Suprapubic skin (tissue), 4 donors: ENCODE results near the gene LRRC25. TPM values are rescaled to one million over a fixed set of nuclear protein-coding genes. Genes with fewer than 3 reads are reported as not detected.

Source experiments
- DNase-seq, 2 donors: peaks; one replicate each; pipeline ENCODE4 v3.0.0-alpha.2; 2019; ENCODE audit warnings: low spot score in 2 of 2
- H3K27ac ChIP-seq: fragments of 200-600 bp; sonication (generic); one replicate; pipeline ENCODE4 v1.5.1; 2019
- H3K27me3 ChIP-seq: fragments of 200-600 bp; sonication (generic); one replicate; pipeline ENCODE4 v1.5.1; 2019
- H3K36me3 ChIP-seq: fragments of 200-600 bp; sonication (generic); one replicate; pipeline ENCODE4 v1.5.1; 2019
- H3K4me1 ChIP-seq: fragments of 200-600 bp; sonication (generic); one replicate; pipeline ENCODE4 v1.5.1; 2019
- H3K4me3 ChIP-seq: fragments of 200-600 bp; sonication (generic); one replicate; pipeline ENCODE4 v1.5.1; 2019; ENCODE audit warnings: mild to moderate bottlenecking
- H3K9me3 ChIP-seq: fragments of 200-600 bp; sonication (generic); one replicate; pipeline ENCODE4 v1.5.1; 2019
- EP300 ChIP-seq: sonication (generic); formaldehyde crosslinking; IDR thresholded peaks from one replicate; pipeline ENCODE4 v1.6.1; 2017; ENCODE audit warnings: antibody characterized with exemption
- POLR2A ChIP-seq, 2 donors: fragments of 450-650 bp; IDR thresholded peaks; one replicate each; pipeline ENCODE4 v1.6.1; 2017; ENCODE audit warnings: antibody characterized with exemption in 2 of 2, mild to moderate bottlenecking in 2 of 2, moderate library complexity in 2 of 2
- POLR2AphosphoS5 ChIP-seq, 3 donors: sonication (generic); formaldehyde crosslinking; IDR thresholded peaks; one replicate each; pipeline ENCODE4 v1.6.1; 2017; ENCODE audit warnings: antibody characterized with exemption in 3 of 3
- WGBS: methylation state at CpG from one replicate; pipeline ENCODE4 v1.1.5; 2018; 5-methylcytosine and 5-hydroxymethylcytosine counted together
- total RNA-seq, 4 donors: library from RNA; depleted of rRNA; stranded (reverse); fragments of >200 nt; gene quantifications; one replicate each; pipeline ENCODE4 v1.1.0, GENCODE V29; 2016
- TF ChIP-seq, protein P1 (sequence below), 2 donors: fragments of 200-600 bp in 1 of 2; fragments of 450-650 bp in 1 of 2; sonication (generic) in 1 of 2; IDR thresholded peaks; one replicate each; pipeline ENCODE4 v1.5.1; 2016 to 2019; ENCODE audit warnings: antibody characterized with exemption in 2 of 2, mild to moderate bottlenecking in 1 of 2, moderate library complexity in 1 of 2

LRRC25 gene
- total RNA-seq, 4 donors from 2014 or later, result 0.59 to 0.79 (median 0.73) TPM; not detected in 1

DNA sequence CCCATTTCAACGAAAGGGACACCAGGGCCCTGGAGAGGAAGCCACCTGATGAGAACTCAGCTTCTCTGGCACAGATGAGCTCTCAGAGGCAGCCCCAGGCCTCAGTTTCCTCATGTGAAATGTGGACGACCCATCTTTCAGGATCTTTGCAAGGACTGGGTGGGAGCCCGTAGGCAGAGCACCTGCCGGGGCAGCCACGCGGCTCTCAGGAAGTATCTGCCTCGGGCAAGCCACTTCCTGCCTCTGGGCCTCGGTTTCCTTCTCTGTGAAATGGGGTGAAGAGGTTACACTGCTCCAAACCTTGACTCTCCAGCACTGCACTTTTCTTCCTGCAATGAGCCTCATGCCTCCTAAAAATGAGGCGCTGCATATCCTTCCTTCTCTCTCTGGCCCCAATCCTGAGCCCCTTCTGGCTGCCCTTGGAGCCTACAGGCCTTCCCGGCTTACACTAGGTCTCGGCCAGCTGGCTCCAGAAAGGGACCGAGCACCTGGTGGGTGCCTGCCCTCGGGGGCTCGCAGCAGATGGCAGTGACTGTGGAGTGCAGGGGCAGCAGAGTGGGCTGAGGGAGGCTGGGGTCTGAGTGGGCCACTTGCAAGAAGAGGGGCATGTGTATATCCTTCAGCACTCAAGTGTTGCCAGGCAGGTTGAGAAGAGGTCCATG lies 25.2 kb upstream of the LRRC25 start:
- no peak for DNase-seq
- Histone ChIP-seq H3K36me3 (no peaks in the 10 kb centered on the region), H3K4me1 (peaks cover 83% of the 10 kb centered on the region), H3K4me3 (no peak overlapping the region), H3K27ac (no peak overlapping the region), H3K27me3 (no peaks in the 10 kb centered on the region), H3K9me3 (no peaks in the 10 kb centered on the region)
- 81% methylated on average over 12 of the region's 14 CpGs for WGBS
- TF ChIP-seq, protein P1, sequence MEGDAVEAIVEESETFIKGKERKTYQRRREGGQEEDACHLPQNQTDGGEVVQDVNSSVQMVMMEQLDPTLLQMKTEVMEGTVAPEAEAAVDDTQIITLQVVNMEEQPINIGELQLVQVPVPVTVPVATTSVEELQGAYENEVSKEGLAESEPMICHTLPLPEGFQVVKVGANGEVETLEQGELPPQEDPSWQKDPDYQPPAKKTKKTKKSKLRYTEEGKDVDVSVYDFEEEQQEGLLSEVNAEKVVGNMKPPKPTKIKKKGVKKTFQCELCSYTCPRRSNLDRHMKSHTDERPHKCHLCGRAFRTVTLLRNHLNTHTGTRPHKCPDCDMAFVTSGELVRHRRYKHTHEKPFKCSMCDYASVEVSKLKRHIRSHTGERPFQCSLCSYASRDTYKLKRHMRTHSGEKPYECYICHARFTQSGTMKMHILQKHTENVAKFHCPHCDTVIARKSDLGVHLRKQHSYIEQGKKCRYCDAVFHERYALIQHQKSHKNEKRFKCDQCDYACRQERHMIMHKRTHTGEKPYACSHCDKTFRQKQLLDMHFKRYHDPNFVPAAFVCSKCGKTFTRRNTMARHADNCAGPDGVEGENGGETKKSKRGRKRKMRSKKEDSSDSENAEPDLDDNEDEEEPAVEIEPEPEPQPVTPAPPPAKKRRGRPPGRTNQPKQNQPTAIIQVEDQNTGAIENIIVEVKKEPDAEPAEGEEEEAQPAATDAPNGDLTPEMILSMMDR (IDR thresholded peaks at IDR 0.05), result no peak
- TF ChIP-seq POLR2A (IDR thresholded peaks at IDR 0.05), result no peak
- no peak for TF ChIP-seq POLR2AphosphoS5 (IDR thresholded peaks at IDR 0.05)
- TF ChIP-seq EP300, result no peak

DNA sequence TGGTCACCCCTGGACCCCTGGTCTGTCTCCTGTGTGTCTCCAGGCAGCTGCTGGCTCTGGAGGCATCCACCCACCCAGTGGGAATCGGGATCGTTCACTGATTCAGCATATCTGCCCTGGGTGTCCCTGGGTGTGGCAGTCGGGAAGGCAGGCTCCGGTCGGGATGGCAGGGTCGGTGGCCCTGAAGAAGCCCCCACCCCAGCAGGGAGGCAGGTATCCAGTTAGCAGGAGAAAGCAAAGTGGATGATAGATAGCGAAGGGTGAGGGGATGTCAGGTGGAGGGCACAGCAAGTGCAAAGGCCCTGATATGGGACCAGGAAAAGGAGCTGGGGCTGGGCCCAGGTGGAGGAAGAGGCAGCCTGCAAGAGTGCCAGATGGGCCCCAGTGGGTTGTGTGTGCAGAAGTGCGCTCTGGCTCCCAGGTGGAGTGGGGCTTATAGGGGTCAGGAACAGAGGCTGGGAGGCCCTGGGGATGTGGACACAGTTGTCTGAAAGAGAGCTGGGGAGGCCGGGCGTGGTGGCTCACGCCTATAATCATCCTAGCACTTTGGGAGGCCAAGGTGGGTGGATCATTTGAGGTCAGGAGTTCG lies 24.0 kb upstream of the LRRC25 start:
- TF ChIP-seq EP300, result no peak
- no peak for TF ChIP-seq POLR2AphosphoS5 (IDR thresholded peaks at IDR 0.05)
- no peak for TF ChIP-seq POLR2A (IDR thresholded peaks at IDR 0.05)
- TF ChIP-seq, protein P1 (IDR thresholded peaks at IDR 0.05), result no peak
- no peaks in the 10 kb centered on the region for H3K9me3 ChIP-seq
- DNase-seq, result no peak
- H3K27me3 ChIP-seq, result no peaks in the 10 kb centered on the region
- peaks cover 89% of the 10 kb centered on the region for H3K4me1 ChIP-seq
- H3K4me3 ChIP-seq, result no peak overlapping the region
- H3K27ac ChIP-seq, result no peak overlapping the region
- WGBS, result 62% methylated on average over 12 of the region's 12 CpGs
- no peaks in the 10 kb centered on the region for H3K36me3 ChIP-seq

DNA sequence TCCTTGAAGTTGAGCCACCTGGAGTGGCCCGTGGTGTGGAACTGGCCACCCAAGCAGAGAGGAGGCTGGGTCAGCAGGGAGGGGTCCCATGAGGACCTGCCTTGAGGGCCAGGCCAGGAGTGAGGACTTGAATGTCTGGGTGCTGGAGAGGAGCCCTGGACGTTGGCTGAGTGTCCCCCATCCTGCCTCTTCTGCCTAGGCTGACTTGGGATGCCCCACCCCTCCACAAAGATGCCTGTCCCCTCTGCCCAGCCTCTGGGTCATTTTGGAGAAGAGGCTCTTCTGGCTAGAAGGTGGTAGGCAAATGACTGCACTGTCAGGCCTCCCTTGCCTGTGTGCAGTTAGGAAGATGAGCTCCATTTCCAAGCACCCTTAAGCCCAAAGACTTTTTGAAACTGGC lies 23.5 kb upstream of the LRRC25 start:
- TF ChIP-seq POLR2A (IDR thresholded peaks at IDR 0.05) (no peak), POLR2AphosphoS5 (IDR thresholded peaks at IDR 0.05) (no peak), EP300 (no peak)
- TF ChIP-seq, protein P1 (IDR thresholded peaks at IDR 0.05), result no peak
- H3K36me3 ChIP-seq, result no peaks in the 10 kb centered on the region
- no peaks in the 10 kb centered on the region for H3K27me3 ChIP-seq
- H3K4me1 ChIP-seq, result peaks cover 89% of the 10 kb centered on the region
- DNase-seq, result no peak
- WGBS, result 31% methylated on average over 2 of the region's 2 CpGs
- peak overlapping the region; percentile 68 for H3K4me3 ChIP-seq
- no peak overlapping the region for H3K27ac ChIP-seq
- H3K9me3 ChIP-seq, result no peaks in the 10 kb centered on the region

DNA sequence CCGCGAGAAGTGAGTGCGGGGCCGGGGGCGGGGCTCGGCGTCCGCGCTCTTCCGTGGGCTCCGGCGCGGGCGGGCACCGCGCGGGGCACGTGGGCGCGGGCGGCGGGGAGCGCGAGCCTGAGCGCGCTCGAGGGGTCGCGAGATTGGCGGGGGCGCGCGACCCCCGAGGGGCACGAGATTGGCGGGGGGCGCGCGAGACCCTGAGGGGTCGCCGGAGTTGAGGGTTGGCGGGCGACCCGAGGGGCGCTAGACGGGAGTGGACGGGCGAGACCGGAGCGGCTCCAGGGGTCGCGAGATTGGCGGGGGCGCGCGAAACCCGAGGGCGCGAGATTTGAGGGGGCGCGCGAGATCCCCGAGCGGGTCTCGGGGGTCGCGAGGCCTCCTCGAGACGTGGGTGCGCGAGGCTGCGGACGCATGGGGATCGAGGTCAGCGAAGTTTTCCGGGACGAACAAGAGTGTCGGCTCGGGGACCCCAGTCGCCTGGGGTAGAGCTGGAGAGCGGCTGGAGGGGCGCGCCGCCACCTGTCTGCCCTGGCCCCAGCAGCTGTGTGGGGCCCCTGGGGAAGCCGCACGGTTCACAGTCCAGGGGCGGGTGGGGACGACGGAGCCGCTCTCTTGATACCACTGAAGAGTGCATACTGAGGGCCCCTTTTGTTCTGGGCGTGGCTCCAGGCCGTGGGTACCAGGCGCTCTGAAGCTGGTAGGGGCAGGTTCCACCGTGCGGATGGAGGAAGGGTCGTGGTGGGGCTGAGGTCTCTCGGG lies 22.5 kb upstream of the LRRC25 start:
- H3K27me3 ChIP-seq, result no peaks in the 10 kb centered on the region
- peak overlapping the region; percentile 81 for H3K27ac ChIP-seq
- no peaks in the 10 kb centered on the region for H3K36me3 ChIP-seq
- peak in 1 of 2 donors; percentile 85 for DNase-seq
- TF ChIP-seq, protein P1 (IDR thresholded peaks at IDR 0.05), result no peak
- TF ChIP-seq EP300, result no peak
- no peak for TF ChIP-seq POLR2AphosphoS5 (IDR thresholded peaks at IDR 0.05)
- TF ChIP-seq POLR2A (IDR thresholded peaks at IDR 0.05), result no peak
- H3K4me1 ChIP-seq, result peaks cover 89% of the 10 kb centered on the region
- under 1% methylated on average over 28 of the region's 97 CpGs for WGBS
- no peaks in the 10 kb centered on the region for H3K9me3 ChIP-seq
- peak overlapping the region; percentile 68 for H3K4me3 ChIP-seq

DNA sequence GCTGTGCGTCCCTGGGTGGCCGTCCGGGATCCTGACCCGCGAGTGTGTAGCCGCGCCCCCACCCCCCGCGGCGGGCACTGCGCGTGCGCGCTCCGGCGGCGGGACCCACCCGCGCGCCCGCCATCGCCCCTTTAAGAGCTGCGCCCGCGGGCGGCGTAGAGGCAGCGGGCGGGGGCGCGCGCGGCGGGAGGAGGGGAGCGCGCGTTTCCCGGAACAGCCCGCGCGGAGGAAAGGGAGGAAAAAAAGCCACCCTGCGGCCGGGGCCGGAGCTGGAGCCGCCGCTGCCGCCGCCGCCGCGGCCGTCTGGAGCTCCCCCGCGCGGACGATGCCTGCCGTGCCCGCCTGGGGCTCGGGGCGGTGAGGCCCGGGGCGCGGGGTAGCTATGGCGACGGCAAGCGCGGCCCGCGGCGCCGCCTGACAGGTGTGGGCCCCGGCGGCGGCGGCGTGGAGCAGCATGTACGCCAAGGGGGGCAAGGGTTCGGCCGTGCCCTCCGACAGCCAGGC lies 21.8 kb upstream of the LRRC25 start, which contains the start of gene SSBP4:
SSBP4 (plus strand) TSS at position 204 of the 504 bp plus-strand sequence; CDS start at position 455, 251 bp downstream.
- DNase-seq, result peak in 1 of 2 donors; percentile 79
- H3K27ac ChIP-seq, result peak within 1 kb of the TSS; percentile 81
- TF ChIP-seq, protein P1 (IDR thresholded peaks at IDR 0.05), result peak; percentile 32 to 42
- peak in 1 of 2 donors; percentile 35 for TF ChIP-seq POLR2A (IDR thresholded peaks at IDR 0.05)
- TF ChIP-seq EP300, result no peak
- TF ChIP-seq POLR2AphosphoS5 (IDR thresholded peaks at IDR 0.05), result no peak
- H3K9me3 ChIP-seq, result no peaks in the 10 kb centered on the region
- H3K4me1 ChIP-seq, result peaks cover 90% of the 10 kb centered on the region
- no peaks in the 10 kb centered on the region for H3K36me3 ChIP-seq
- 0% methylated on average over 1 of the region's 80 CpGs for WGBS
- H3K4me3 ChIP-seq, result peak within 1 kb of the TSS; percentile 68
- no peaks in the 10 kb centered on the region for H3K27me3 ChIP-seq
